Spleen (tissue), 7 donors: ENCODE results near the gene ARL5B.

ENCODE experiments used
- POLR2A ChIP-seq, 3 donors: fragments of 450-650 bp; IDR thresholded peaks; one replicate each; pipeline ENCODE4 v1.5.1; 2017; ENCODE audit warnings: antibody characterized with exemption in 3 of 3, mild to moderate bottlenecking in 1 of 3
- POLR2AphosphoS5 ChIP-seq, 3 donors: sonication (generic); formaldehyde crosslinking; IDR thresholded peaks; one replicate each; pipeline ENCODE4 v1.5.1; 2017; ENCODE audit warnings: antibody characterized with exemption in 3 of 3
- TF ChIP-seq, protein P1 (sequence below), 11 experiments: fragments of 200-600 bp in 7 of 11; fragments of 450-650 bp in 4 of 11; sonication (generic) in 4 of 11; IDR thresholded peaks in 8 of 11; conservative IDR thresholded peaks in 3 of 11; 1 replicate in 7 of 11; 2 replicates in 4 of 11; pipeline versions ENCODE4 v1.4.0 to v1.8.0; 2016 to 2021; ENCODE audit warnings: antibody characterized with exemption in 11 of 11, inconsistent platforms in 4 of 11, mild to moderate bottlenecking in 1 of 11
- donor health status: DM: no; HTN: no; CAD: no; lungs with moderate emphysema.
- donor health status: DM: no; HTN: no; CAD: no.
- donor health status: DM: no; HTN: no; CAD: no.

DNA sequence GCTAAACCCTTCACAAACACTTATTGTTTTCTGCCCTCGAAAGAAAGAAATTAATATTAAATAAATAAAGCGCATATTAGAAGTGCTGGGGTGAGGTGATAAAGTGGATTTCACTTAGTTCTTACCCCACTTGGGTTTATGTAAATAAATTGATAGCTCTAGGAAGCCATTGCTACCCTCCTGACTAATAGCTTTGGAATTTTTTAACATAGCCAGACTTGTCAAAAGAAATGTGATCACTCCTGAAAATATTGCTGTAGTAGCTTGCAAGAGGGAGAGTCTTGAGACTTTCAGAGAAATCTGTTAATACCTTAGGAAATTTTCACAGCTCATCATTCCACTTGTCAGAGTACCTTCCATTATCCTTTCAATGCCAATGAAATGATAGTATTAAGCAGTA, 7.6 kb downstream of the ARL5B start:
- TF ChIP-seq, protein P1, sequence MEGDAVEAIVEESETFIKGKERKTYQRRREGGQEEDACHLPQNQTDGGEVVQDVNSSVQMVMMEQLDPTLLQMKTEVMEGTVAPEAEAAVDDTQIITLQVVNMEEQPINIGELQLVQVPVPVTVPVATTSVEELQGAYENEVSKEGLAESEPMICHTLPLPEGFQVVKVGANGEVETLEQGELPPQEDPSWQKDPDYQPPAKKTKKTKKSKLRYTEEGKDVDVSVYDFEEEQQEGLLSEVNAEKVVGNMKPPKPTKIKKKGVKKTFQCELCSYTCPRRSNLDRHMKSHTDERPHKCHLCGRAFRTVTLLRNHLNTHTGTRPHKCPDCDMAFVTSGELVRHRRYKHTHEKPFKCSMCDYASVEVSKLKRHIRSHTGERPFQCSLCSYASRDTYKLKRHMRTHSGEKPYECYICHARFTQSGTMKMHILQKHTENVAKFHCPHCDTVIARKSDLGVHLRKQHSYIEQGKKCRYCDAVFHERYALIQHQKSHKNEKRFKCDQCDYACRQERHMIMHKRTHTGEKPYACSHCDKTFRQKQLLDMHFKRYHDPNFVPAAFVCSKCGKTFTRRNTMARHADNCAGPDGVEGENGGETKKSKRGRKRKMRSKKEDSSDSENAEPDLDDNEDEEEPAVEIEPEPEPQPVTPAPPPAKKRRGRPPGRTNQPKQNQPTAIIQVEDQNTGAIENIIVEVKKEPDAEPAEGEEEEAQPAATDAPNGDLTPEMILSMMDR (IDR thresholded peaks at IDR 0.05 in 8 of 11, conservative IDR thresholded peaks at IDR 0.05 in 3 of 11) = no peak
- TF ChIP-seq POLR2AphosphoS5 (IDR thresholded peaks at IDR 0.05) = no peak
- TF ChIP-seq POLR2A (IDR thresholded peaks at IDR 0.05) = no peak
